ENCODE results near the gene ADISSP. TPM values are rescaled to one million over a fixed set of nuclear protein-coding genes. Genes with fewer than 3 reads are reported as not detected.

ADISSP gene
- total and polyA plus RNA-seq, 2 donors (not counting 1 experiment from before 2014, with no cell fraction given), result 17.0 to 23.5 TPM

DNA sequence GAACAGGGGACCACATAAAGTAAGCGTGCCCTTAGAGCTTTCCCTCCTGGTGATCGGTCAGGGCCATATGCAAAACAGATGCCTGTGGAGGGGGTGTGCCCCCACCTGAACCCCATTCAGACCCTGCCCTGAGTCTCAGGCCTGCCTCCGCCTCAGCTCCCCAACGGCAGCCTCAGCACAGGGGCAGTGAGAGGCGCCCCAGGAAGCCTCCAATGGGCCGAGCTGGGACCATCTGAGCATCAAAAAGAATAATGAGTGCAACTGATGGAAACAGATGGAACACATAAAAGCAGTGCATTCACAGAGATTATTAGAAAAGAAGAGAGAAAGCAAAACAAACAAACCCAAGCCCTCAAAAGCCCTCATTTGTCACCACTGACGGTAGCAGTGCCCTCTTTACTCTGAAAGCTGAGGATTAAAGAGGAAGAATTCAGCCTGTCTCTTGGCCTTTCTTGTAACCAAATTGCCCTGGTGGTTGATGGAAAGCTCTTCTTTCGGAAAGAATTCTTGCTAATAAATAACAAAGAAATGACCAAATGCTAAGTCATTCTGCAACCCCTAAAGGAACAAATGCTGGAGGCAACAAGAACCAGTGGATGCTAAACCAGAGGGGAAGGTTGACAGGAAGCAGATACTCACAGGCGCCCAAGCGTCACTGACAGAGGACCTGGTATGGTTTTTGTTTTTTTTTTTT, 6.8 kb downstream of the ADISSP start:
- no peaks in the 10 kb centered on the region for H3K4me1 ChIP-seq (ENCODE audit: control insufficient read depth, extremely low read depth, insufficient read depth, low read length)
- H3K27ac ChIP-seq (ENCODE audit: insufficient read depth, low read length), result no peak overlapping the region
- no peak for DNase-seq (ENCODE audit: low read depth in 2 of 2)
- no peak overlapping the region for H2AFZ ChIP-seq (ENCODE audit: low read length)
- no peaks in the 10 kb centered on the region for H3K27me3 ChIP-seq (ENCODE audit: control insufficient read depth, insufficient read depth, low read length)
- H3K4me3 ChIP-seq (replicated peaks in 1 of 4; ENCODE audit: control extremely low read depth in 1 of 4, insufficient read depth in 1 of 4, low read depth in 3 of 4, low read length in 4 of 4), result no peak overlapping the region
- H4K20me1 ChIP-seq (ENCODE audit: control insufficient read depth, extremely low read depth, insufficient read depth, low read length), result no peaks in the 10 kb centered on the region
- H3K9ac ChIP-seq (ENCODE audit: insufficient read depth, low read length), result no peak overlapping the region
- no peak for TF ChIP-seq EZH2 (IDR thresholded peaks at IDR 0.05; ENCODE audit: low read length, missing control alignments)
- TF ChIP-seq CTCF (conservative IDR thresholded peaks at IDR 0.05 in 1 of 2, IDR thresholded peaks at IDR 0.05 in 1 of 2; ENCODE audit: low read depth in 1 of 2, low read length in 2 of 2), result no peak
- peaks cover 3% of the 10 kb centered on the region for H3K36me3 ChIP-seq (ENCODE audit: control insufficient read depth, insufficient read depth, low read length)
- H3K79me2 ChIP-seq (ENCODE audit: control insufficient read depth, insufficient read depth, low read length), result peaks cover 1% of the 10 kb centered on the region
- no peaks in the 10 kb centered on the region for H3K9me3 ChIP-seq (ENCODE audit: control insufficient read depth, insufficient read depth, low read depth, low read length)
- H3K4me2 ChIP-seq (ENCODE audit: extremely low read depth, insufficient read depth, low read length), result no peak overlapping the region

- Histone ChIP-seq H3K4me1 (ENCODE audit: control insufficient read depth, extremely low read depth, insufficient read depth, low read length) (no peaks in the 10 kb centered on the region), H3K79me2 (ENCODE audit: control insufficient read depth, insufficient read depth, low read length) (no peaks in the 10 kb centered on the region), H3K4me3 (replicated peaks in 1 of 4; ENCODE audit: control extremely low read depth in 1 of 4, insufficient read depth in 1 of 4, low read depth in 3 of 4, low read length in 4 of 4) (no peak overlapping the region), H3K27me3 (ENCODE audit: control insufficient read depth, insufficient read depth, low read length) (no peaks in the 10 kb centered on the region), H3K9me3 (ENCODE audit: control insufficient read depth, insufficient read depth, low read depth, low read length) (no peaks in the 10 kb centered on the region), H3K9ac (ENCODE audit: insufficient read depth, low read length) (no peak overlapping the region), H3K4me2 (ENCODE audit: extremely low read depth, insufficient read depth, low read length) (no peak overlapping the region), H4K20me1 (ENCODE audit: control insufficient read depth, extremely low read depth, insufficient read depth, low read length) (no peaks in the 10 kb centered on the region), H2AFZ (ENCODE audit: low read length) (no peak overlapping the region), H3K27ac (ENCODE audit: insufficient read depth, low read length) (no peak overlapping the region), H3K36me3 (ENCODE audit: control insufficient read depth, insufficient read depth, low read length) (peaks cover 3% of the 10 kb centered on the region)
- DNase-seq (ENCODE audit: low read depth in 2 of 2), result no peak
- TF ChIP-seq EZH2 (IDR thresholded peaks at IDR 0.05; ENCODE audit: low read length, missing control alignments) (no peak), CTCF (conservative IDR thresholded peaks at IDR 0.05 in 1 of 2, IDR thresholded peaks at IDR 0.05 in 1 of 2; ENCODE audit: low read depth in 1 of 2, low read length in 2 of 2) (no peak)
Observed at GRCh38 chr20:3759884-3760283, 7.7 kb downstream of the ADISSP start.

GRCh38 chr20:3759316-3759823, 8.2 kb downstream of the ADISSP start:
- no peaks in the 10 kb centered on the region for H3K4me1 ChIP-seq (ENCODE audit: control insufficient read depth, extremely low read depth, insufficient read depth, low read length)
- TF ChIP-seq EZH2 (IDR thresholded peaks at IDR 0.05; ENCODE audit: low read length, missing control alignments) (no peak), CTCF (conservative IDR thresholded peaks at IDR 0.05 in 1 of 2, IDR thresholded peaks at IDR 0.05 in 1 of 2; ENCODE audit: low read depth in 1 of 2, low read length in 2 of 2) (no peak)
- no peak overlapping the region for H3K9ac ChIP-seq (ENCODE audit: insufficient read depth, low read length)
- no peak overlapping the region for H2AFZ ChIP-seq (ENCODE audit: low read length)
- no peaks in the 10 kb centered on the region for H4K20me1 ChIP-seq (ENCODE audit: control insufficient read depth, extremely low read depth, insufficient read depth, low read length)
- no peak overlapping the region for H3K27ac ChIP-seq (ENCODE audit: insufficient read depth, low read length)
- H3K36me3 ChIP-seq (ENCODE audit: control insufficient read depth, insufficient read depth, low read length), result peaks cover 3% of the 10 kb centered on the region
- no peaks in the 10 kb centered on the region for H3K79me2 ChIP-seq (ENCODE audit: control insufficient read depth, insufficient read depth, low read length)
- no peak overlapping the region for H3K4me3 ChIP-seq (replicated peaks in 1 of 4; ENCODE audit: control extremely low read depth in 1 of 4, insufficient read depth in 1 of 4, low read depth in 3 of 4, low read length in 4 of 4)
- no peak overlapping the region for H3K4me2 ChIP-seq (ENCODE audit: extremely low read depth, insufficient read depth, low read length)
- no peak for DNase-seq (ENCODE audit: low read depth in 2 of 2)
- H3K27me3 ChIP-seq (ENCODE audit: control insufficient read depth, insufficient read depth, low read length), result no peaks in the 10 kb centered on the region
- H3K9me3 ChIP-seq (ENCODE audit: control insufficient read depth, insufficient read depth, low read depth, low read length), result no peaks in the 10 kb centered on the region
